GM23248 (cell line): ENCODE measurements around the gene UROD. TPM values are rescaled to one million over a fixed set of nuclear protein-coding genes. Genes with fewer than 3 reads are reported as not detected.

Experiments
- DNase-seq: peaks from one replicate; pipeline ENCODE4 v3.0.0-alpha.2; 2015
- H2AFZ ChIP-seq: fragments of 200-600 bp; sonication (generic); 2 replicates; pipeline ENCODE4 v1.6.1; 2016; ENCODE audit warnings: antibody characterized with exemption
- H3F3A ChIP-seq: fragments of 200-600 bp; sonication (generic); 2 replicates; pipeline ENCODE4 v1.6.1; 2016; ENCODE audit warnings: mild to moderate bottlenecking, antibody characterized with exemption, mixed run types; ENCODE audit not compliant: insufficient read depth
- H3K27ac ChIP-seq: fragments of 200-600 bp; sonication (generic); 2 replicates; pipeline ENCODE4 v1.5.1; 2016; ENCODE audit warnings: mild to moderate bottlenecking
- H3K27me3 ChIP-seq: fragments of 200-600 bp; sonication (generic); replicated peaks from 2 replicates; pipeline ENCODE4 v1.6.1; 2016; ENCODE audit warnings: mild to moderate bottlenecking; ENCODE audit not compliant: insufficient read depth
- H3K36me3 ChIP-seq: fragments of 200-600 bp; sonication (generic); 2 replicates; pipeline ENCODE4 v1.6.1; 2016; ENCODE audit warnings: low read depth, mild to moderate bottlenecking
- H3K4me1 ChIP-seq: fragments of 200-600 bp; sonication (generic); 2 replicates; pipeline ENCODE4 v1.6.1; 2016; ENCODE audit warnings: mild to moderate bottlenecking; ENCODE audit not compliant: insufficient read depth
- H3K4me2 ChIP-seq: fragments of 200-600 bp; sonication (generic); one replicate; pipeline ENCODE4 v1.6.1; 2016; ENCODE audit warnings: mild to moderate bottlenecking; ENCODE audit not compliant: unreplicated experiment
- H3K4me3 ChIP-seq: fragments of 200-600 bp; sonication (generic); 2 replicates; pipeline ENCODE4 v1.5.1; 2016; ENCODE audit warnings: mild to moderate bottlenecking
- H3K79me2 ChIP-seq: fragments of 200-600 bp; sonication (generic); 2 replicates; pipeline ENCODE4 v1.6.1; 2016; ENCODE audit warnings: mild to moderate bottlenecking; ENCODE audit not compliant: insufficient read depth
- H3K9ac ChIP-seq: fragments of 200-600 bp; sonication (generic); 2 replicates; pipeline ENCODE4 v1.6.1; 2016; ENCODE audit warnings: mild to moderate bottlenecking
- H3K9me2 ChIP-seq: fragments of 200-600 bp; sonication (generic); 2 replicates; pipeline ENCODE4 v1.6.1; 2016; ENCODE audit warnings: mixed run types, mild to moderate bottlenecking, moderate library complexity; ENCODE audit not compliant: insufficient read depth
- H3K9me3 ChIP-seq: fragments of 200-600 bp; sonication (generic); one replicate; pipeline ENCODE4 v1.6.1; 2017; ENCODE audit warnings: low read depth
- H4K20me1 ChIP-seq: fragments of 200-600 bp; sonication (generic); 2 replicates; pipeline ENCODE4 v1.6.0; 2016; ENCODE audit not compliant: insufficient read depth
- EZH2 ChIP-seq: fragments of 200-600 bp; sonication (generic); IDR thresholded peaks from 2 replicates; pipeline ENCODE4 v1.6.1; 2018; ENCODE audit warnings: antibody characterized with exemption, mild to moderate bottlenecking; ENCODE audit not compliant: insufficient read depth, poor library complexity, severe bottlenecking
- EZH2phosphoT487 ChIP-seq: fragments of 200-600 bp; sonication (generic); IDR thresholded peaks from 2 replicates; pipeline ENCODE4 v1.6.1; 2018; ENCODE audit warnings: antibody characterized with exemption, moderate library complexity, mild to moderate bottlenecking, low read depth; ENCODE audit not compliant: insufficient read depth
- WGBS, 2 experiments: methylation state at CpG; one replicate each; pipeline ENCODE4 v1.1.6; 2015 to 2017; ENCODE audit warnings: low lambda C conversion rate in 2 of 2, low coverage in 1 of 2; ENCODE audit errors: missing lambda C conversion rate in 2 of 2; 5-methylcytosine and 5-hydroxymethylcytosine counted together
- in situ Hi-C: fragments of 300-500 bp; cut with MboI; formaldehyde crosslinking; loops from 2 replicates; pipeline ENCODE4 v1.15.0; 2020
- polyA plus RNA-seq: library from polyadenylated mRNA; unstranded; fragments of >200 nt; fragmentation: Nextera tagmentation; extraction: Ambion mirVana; gene quantifications from 2 replicates; pipeline ENCODE4 v1.2.1, GENCODE V29; 2016
- total RNA-seq: library from RNA; depleted of rRNA; stranded (reverse); fragments of >200 nt; shearing (Covaris generic); gene quantifications from 2 replicates; pipeline ENCODE4 v1.2.3, GENCODE V29; 2014

The UROD gene
- total and polyA plus RNA-seq, 2 experiments from 2014 or later: 103 to 141 TPM

DNA sequence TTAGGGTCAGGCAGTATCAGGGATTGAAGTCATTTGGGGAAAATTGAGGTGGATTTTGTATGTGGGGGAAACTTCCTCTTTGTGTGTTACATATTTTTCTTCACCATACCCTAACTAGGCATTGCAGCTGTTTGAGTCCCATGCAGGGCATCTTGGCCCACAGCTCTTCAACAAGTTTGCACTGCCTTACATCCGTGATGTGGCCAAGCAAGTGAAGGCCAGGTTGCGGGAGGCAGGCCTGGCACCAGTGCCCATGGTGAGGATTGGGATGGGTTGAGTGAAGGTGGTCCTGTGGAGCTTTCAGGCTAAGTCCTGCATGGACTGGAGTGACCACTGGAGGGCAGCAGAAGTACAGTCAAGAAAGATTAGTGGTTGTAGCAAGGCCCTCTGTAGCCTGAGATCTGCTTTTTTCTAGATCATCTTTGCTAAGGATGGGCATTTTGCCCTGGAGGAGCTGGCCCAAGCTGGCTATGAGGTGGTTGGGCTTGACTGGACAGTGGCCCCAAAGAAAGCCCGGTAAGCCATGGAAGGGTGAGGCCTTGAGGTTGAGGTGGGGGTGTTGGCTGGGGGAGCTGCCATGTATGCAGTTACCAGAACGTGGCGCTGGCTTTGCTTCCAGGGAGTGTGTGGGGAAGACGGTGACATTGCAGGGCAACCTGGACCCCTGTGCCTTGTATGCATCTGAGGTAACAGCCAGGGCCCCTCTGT, 2.4 kb downstream of the UROD start:
- DNase-seq: peak; percentile 87
- H3K27ac ChIP-seq: 0 out of 2 replicates have a peak overlapping the region, but pooled peaks have one; percentile 3
- in situ Hi-C loops: loop anchor here (5.0 to 10.0 kb wide), 2 partner anchors 283 to 480 kb away; partner anchors contain the start of gene TESK2
- whole genome bisulfite sequencing, 2 experiments: 16 to 22% methylated on average over 6 of the region's 6 CpGs
- peak overlapping the region; percentile 42; the same call in 1 of the 2 replicates for H3K9ac ChIP-seq
- peaks cover 16% of the 10 kb centered on the region for H3K4me1 ChIP-seq
- H3F3A ChIP-seq: peaks cover 9% of the 10 kb centered on the region; the same call in 1 of the 2 replicates
- no peak overlapping the region for H3K4me2 ChIP-seq
- H2AFZ ChIP-seq: no peak overlapping the region
- H4K20me1 ChIP-seq: no peaks in the 10 kb centered on the region
- H3K79me2 ChIP-seq: peaks cover 39% of the 10 kb centered on the region
- no peaks in the 10 kb centered on the region for H3K9me2 ChIP-seq
- TF ChIP-seq EZH2 (no peak), EZH2phosphoT487 (no peak)
- H3K4me3 ChIP-seq: no peak overlapping the region
- H3K36me3 ChIP-seq: 0 out of 2 replicates have a peak, but pooled peaks cover 5% of the 10 kb centered on the region
- no peaks in the 10 kb centered on the region for H3K27me3 ChIP-seq
- no peaks in the 10 kb centered on the region for H3K9me3 ChIP-seq

DNA sequence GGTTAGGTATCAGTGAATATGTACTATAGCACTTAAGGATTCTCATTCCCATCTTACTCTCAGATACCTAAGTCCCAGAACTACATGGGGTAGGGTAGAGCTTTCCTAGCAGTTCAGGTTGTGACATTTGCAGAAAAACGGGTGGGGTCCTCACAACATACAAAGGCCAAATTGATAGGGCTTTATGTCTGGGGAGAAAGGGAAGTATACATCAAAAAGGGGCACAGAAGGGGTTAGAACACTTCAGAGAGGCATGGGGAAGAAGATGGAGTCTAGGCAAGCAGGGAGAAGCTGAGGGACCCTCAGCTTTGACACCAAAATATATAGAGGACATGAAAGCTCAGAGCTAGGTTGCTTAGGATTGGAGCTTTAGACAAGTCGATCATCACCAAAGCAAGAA, 3.6 kb downstream of the UROD start:
- in situ Hi-C loops: loop anchor here (5.0 to 10.0 kb wide), 2 partner anchors 282 to 479 kb away; partner anchors contain the start of gene TESK2
- Histone ChIP-seq H3K36me3 (0 out of 2 replicates have a peak, but pooled peaks cover 5% of the 10 kb centered on the region), H2AFZ (no peak overlapping the region), H3K9ac (no peak overlapping the region), H3K27me3 (no peaks in the 10 kb centered on the region), H3K4me2 (no peak overlapping the region), H3K9me3 (no peaks in the 10 kb centered on the region), H4K20me1 (no peaks in the 10 kb centered on the region), H3K79me2 (peaks cover 27% of the 10 kb centered on the region), H3K27ac (no peak overlapping the region), H3K9me2 (no peaks in the 10 kb centered on the region), H3K4me3 (no peak overlapping the region), H3F3A (peaks cover 9% of the 10 kb centered on the region; the same call in 1 of the 2 replicates), H3K4me1 (peaks cover 16% of the 10 kb centered on the region)
- no peak for DNase-seq
- no peak for TF ChIP-seq EZH2phosphoT487
- no peak for TF ChIP-seq EZH2
- WGBS, 2 experiments: 50 to 70% methylated on average over 2 of the region's 2 CpGs

- no peaks in the 10 kb centered on the region for H3K9me3 ChIP-seq
- no peak overlapping the region for H3K27ac ChIP-seq
- H3F3A ChIP-seq: peaks cover 9% of the 10 kb centered on the region; the same call in 1 of the 2 replicates
- no peaks in the 10 kb centered on the region for H4K20me1 ChIP-seq
- H2AFZ ChIP-seq: no peak overlapping the region
- H3K9me2 ChIP-seq: no peaks in the 10 kb centered on the region
- no peak overlapping the region for H3K9ac ChIP-seq
- no peak overlapping the region for H3K4me3 ChIP-seq
- no peak overlapping the region for H3K4me2 ChIP-seq
- WGBS, 2 experiments: 74 to 78% methylated on average over 2 of the region's 2 CpGs
- H3K79me2 ChIP-seq: peaks cover 23% of the 10 kb centered on the region
- H3K4me1 ChIP-seq: peaks cover 16% of the 10 kb centered on the region
- no peak for TF ChIP-seq EZH2
- TF ChIP-seq EZH2phosphoT487: no peak
- DNase-seq: no peak
- H3K36me3 ChIP-seq: 0 out of 2 replicates have a peak, but pooled peaks cover 5% of the 10 kb centered on the region
- no peaks in the 10 kb centered on the region for H3K27me3 ChIP-seq
- in situ Hi-C loops: loop anchor here (5.0 to 10.0 kb wide), 2 partner anchors 281 to 479 kb away; partner anchors contain the start of gene TESK2
Measured at GRCh38 chr1:45016090-45016697, 4.1 kb downstream of the UROD start.

DNA sequence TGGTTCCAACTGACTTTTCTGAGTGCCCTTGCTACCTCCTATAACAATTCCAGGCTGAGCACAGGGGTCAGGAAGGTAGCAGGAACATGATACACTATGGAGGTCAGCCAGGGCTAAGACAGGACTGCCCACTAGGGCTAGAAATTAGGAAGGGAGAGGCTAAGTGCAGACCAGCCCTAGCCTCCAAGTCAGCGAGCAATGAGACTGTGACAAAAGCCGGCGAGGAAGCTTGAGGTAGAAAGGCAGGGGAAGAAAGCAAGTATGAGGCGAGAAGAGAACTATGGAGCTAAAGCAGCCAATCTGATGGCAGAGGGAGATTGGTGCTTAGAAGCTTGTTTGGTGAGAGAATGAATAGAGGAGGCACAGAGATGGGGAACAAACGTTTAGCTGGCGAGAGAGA, 4.7 kb downstream of the UROD start:
- no peak overlapping the region for H3K4me3 ChIP-seq
- peaks cover 23% of the 10 kb centered on the region for H3K79me2 ChIP-seq
- H3K9me2 ChIP-seq: no peaks in the 10 kb centered on the region
- 0 out of 2 replicates have a peak, but pooled peaks cover 5% of the 10 kb centered on the region for H3K36me3 ChIP-seq
- 76 to 78% methylated on average over 6 of the region's 6 CpGs for WGBS, 2 experiments
- no peak for TF ChIP-seq EZH2
- TF ChIP-seq EZH2phosphoT487: no peak
- H4K20me1 ChIP-seq: no peaks in the 10 kb centered on the region
- in situ Hi-C loops: loop anchor here (5.0 to 10.0 kb wide), 2 partner anchors 281 to 478 kb away; partner anchors contain the start of gene TESK2
- no peak overlapping the region for H2AFZ ChIP-seq
- H3K27ac ChIP-seq: no peak overlapping the region
- DNase-seq: no peak
- H3K9ac ChIP-seq: no peak overlapping the region
- H3K9me3 ChIP-seq: no peaks in the 10 kb centered on the region
- 0 out of 2 replicates have a peak, but pooled peaks cover 11% of the 10 kb centered on the region for H3K4me1 ChIP-seq
- no peak overlapping the region for H3K4me2 ChIP-seq
- no peaks in the 10 kb centered on the region for H3K27me3 ChIP-seq
- peaks cover 5% of the 10 kb centered on the region; the same call in 1 of the 2 replicates for H3F3A ChIP-seq
